ENCODE results near the gene RBM44.

Gene RBM44

GRCh38 chr2:237885111-237885930 lies 86.7 kb downstream of the RBM44 start:
- no peak for DNase-seq (ENCODE audit: low read depth in 2 of 2, low spot score in 1 of 2)

GRCh38 chr2:237885931-237886684 lies 87.5 kb downstream of the RBM44 start:
- no peak for DNase-seq (ENCODE audit: low read depth in 2 of 2, low spot score in 1 of 2)

- no peak for DNase-seq (ENCODE audit: low read depth in 2 of 2, low spot score in 1 of 2)
These were observed 88.3 kb downstream of the RBM44 start for GRCh38 chr2:237886685-237887481.

GRCh38 chr2:237888389-237888788 lies 89.8 kb downstream of the RBM44 start:
- DNase-seq (ENCODE audit: low read depth in 2 of 2, low spot score in 1 of 2), result no peak

- no peak for DNase-seq (ENCODE audit: low read depth in 2 of 2, low spot score in 1 of 2)
These were observed 90.4 kb downstream of the RBM44 start for GRCh38 chr2:237889016-237889415.

- DNase-seq (ENCODE audit: low read depth in 2 of 2, low spot score in 1 of 2), result no peak
These were observed 91.2 kb downstream of the RBM44 start for GRCh38 chr2:237889811-237890210.
